Measurements from ENCODE around the gene OBP2A. TPM values are rescaled to one million over a fixed set of nuclear protein-coding genes. Genes with fewer than 3 reads are reported as not detected.
"Not testable (repeated sequence)": the region's sequence is repeated elsewhere in the genome, so short reads cannot be mapped to it uniquely, and the experiment has no call there.

OBP2A gene
- total RNA-seq, 2 donors from 2014 or later, result not detected

- ATAC-seq (no peak), DNase-seq (ENCODE audit: low spot score) (no peak)
- Mint-ChIP-seq H3K9me3 (no peaks in the 10 kb centered on the region), H3K36me3 (no peaks in the 10 kb centered on the region), H3K27ac (no peak overlapping the region), H3K27me3 (peaks cover 5 to 10% of the 10 kb centered on the region in 2 donors), H3K4me1 (ENCODE audit: low read depth in 2 of 2) (no peaks in the 10 kb centered on the region), H3K4me3 (no peak overlapping the region)
Measured at GRCh38 chr9:135547756-135548736, 2.1 kb downstream of the OBP2A start.

GRCh38 chr9:135549478-135550343, 3.8 kb downstream of the OBP2A start:
- H3K27me3 Mint-ChIP-seq, H3K27ac Mint-ChIP-seq: not testable (repeated sequence)

DNA sequence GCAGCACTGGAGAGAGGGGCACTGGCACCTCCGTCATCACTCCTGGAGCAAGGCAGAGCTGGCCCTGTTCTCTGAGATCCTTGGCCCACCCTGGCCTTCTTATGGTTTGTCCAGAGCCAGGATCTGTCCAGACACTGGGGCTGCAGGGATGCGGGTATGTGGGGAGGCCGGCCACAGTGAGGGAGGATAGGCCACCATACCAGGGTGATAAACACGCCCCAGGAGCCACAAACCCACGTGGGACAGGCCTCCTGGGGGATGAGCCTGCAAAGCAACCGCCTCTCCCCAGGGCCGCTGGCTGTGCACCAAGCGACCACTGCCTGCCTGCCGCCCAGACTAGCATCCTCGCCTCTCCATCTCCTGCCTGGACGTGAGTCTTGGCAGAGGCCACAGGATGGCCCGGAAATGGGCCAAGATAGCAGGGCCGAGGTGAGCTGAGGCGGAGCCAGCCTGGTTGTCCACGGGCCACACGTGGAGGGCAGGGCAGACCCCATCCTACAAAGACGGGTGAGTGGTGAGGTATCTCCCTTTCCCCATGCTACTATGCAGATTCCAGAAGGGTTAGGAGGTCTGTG, 4.5 kb downstream of the OBP2A start:
- no peaks in the 10 kb centered on the region for H3K27me3 Mint-ChIP-seq
- H3K9me3 Mint-ChIP-seq, result no peaks in the 10 kb centered on the region
- H3K27ac Mint-ChIP-seq, result no peak overlapping the region
- ATAC-seq (no peak), DNase-seq (ENCODE audit: low spot score) (no peak)
- H3K4me3 Mint-ChIP-seq, result no peak overlapping the region
- no peaks in the 10 kb centered on the region for H3K36me3 Mint-ChIP-seq
- no peaks in the 10 kb centered on the region for H3K4me1 Mint-ChIP-seq (ENCODE audit: low read depth in 2 of 2)

More at GRCh38 chr9:135549478-135550343, 3.8 kb downstream of the OBP2A start:
- not testable (repeated sequence) for H3K9me3 Mint-ChIP-seq; DNase-seq (ENCODE audit: low spot score); H3K36me3 Mint-ChIP-seq; ATAC-seq; H3K4me1 Mint-ChIP-seq (ENCODE audit: low read depth in 2 of 2); H3K4me3 Mint-ChIP-seq

GRCh38 chr9:135551031-135551430, 5.1 kb downstream of the OBP2A start:
- DNase-seq (ENCODE audit: low spot score) (no peak), ATAC-seq (no peak)
- Mint-ChIP-seq H3K4me3 (no peak overlapping the region), H3K9me3 (no peaks in the 10 kb centered on the region), H3K4me1 (ENCODE audit: low read depth in 2 of 2) (no peaks in the 10 kb centered on the region), H3K27ac (no peak overlapping the region), H3K27me3 (no peaks in the 10 kb centered on the region), H3K36me3 (no peaks in the 10 kb centered on the region)

DNA sequence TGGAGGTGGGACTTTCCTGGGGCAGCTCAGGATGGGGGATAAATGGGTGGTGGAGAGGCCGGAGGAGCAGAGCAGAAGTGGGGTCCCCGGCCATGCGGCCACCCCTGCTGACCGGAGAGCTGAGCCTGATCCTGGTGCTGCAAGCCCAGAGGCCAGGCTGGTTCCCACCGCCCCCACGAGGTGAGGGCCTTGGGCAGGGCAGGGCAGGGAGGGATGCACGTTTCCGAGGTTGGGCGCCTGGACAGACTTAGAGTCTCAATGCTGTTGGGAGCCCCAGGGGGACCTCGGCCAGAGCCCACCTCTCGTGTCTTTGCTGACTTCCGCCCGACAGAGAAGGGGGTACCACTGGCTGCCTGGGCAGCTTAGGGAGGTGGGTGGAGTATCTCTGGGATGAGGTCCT, 5.5 kb downstream of the OBP2A start:
- Mint-ChIP-seq H3K36me3 (no peaks in the 10 kb centered on the region), H3K4me1 (ENCODE audit: low read depth in 2 of 2) (no peaks in the 10 kb centered on the region), H3K9me3 (no peaks in the 10 kb centered on the region), H3K4me3 (no peak overlapping the region), H3K27me3 (no peaks in the 10 kb centered on the region), H3K27ac (no peak overlapping the region)
- ATAC-seq (no peak), DNase-seq (ENCODE audit: low spot score) (no peak)

DNA sequence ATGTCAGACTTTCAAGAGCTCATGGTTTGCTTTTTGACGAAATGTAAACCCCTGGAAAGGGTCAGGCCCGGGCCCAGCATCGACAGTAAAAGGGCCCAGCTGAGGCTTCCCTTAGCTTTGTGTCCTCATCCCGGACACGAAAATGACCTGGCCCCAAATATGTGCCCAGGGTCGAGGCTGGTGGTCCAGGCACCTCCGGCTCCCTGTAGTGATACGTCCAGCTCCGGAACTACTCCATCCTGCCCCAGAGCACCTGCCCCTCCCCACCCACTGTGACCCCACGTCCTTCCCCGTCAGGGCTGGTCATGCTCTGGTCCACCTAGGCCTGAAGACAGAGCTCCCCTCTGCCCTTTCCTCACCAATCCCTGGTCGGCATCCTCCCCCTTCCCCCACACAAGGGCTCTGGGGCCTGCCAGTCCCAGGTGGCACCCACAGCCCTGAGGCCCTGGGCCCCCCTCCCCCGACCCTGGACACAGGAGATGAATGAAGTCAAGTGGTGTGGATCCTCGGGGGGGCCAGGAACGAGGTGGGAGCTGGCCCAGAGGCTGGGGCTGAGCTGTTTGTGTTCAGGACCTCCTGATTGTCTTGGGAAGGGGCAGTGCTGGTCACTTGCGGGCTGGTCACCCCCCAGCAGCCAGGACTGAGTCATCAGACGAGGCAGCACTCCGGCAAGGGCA, 6.2 kb downstream of the OBP2A start:
- ATAC-seq (no peak), DNase-seq (ENCODE audit: low spot score) (no peak)
- Mint-ChIP-seq H3K4me1 (ENCODE audit: low read depth in 2 of 2) (no peaks in the 10 kb centered on the region), H3K4me3 (no peak overlapping the region), H3K27ac (no peak overlapping the region), H3K27me3 (no peaks in the 10 kb centered on the region), H3K9me3 (no peaks in the 10 kb centered on the region), H3K36me3 (no peaks in the 10 kb centered on the region)

DNA sequence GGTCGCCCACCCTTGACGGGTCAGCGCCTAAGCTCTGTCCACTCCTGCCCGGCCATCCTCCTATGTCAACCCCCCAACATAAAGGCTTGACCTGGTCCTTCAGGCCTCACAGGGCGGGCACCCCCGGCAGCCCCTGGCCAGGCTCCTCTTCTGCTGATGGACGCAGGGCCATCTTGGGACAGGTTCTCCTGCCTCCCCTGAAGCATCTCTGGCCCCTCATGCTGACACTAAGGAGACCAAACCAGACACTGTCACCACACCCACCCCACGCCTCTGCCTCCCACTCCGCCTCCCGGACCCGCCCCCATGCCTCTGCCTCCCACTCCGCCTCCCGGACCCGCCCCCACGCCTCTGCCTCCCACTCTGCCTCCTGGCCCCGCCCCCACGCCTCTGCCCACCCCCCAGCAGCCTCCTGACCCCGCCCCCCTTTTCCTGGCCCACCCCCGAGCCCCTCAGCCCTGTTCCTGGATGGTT, 6.8 kb downstream of the OBP2A start:
- ATAC-seq, result no peak
- no peaks in the 10 kb centered on the region for H3K27me3 Mint-ChIP-seq

DNA sequence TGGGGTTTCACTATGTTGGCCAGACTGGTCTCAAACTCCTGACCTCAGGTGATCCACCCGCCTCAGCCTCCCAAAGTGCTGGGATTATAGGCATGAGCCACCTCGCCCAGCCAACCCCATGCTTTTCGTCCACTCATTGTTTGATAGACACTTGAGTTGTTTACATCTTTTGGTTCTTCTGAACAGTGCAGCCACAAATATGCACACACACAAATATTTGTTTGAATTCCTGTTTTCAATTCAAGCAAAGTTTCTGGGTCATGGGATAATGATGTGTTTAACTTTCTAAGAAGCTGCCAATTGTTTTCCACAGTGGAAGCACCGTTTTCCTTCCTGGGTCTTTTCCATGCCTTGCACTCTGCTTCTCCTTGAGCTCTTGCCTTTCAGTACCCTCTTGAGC, 8.8 kb downstream of the OBP2A start:
- Mint-ChIP-seq H3K9me3 (no peaks in the 10 kb centered on the region), H3K4me1 (ENCODE audit: low read depth in 2 of 2) (no peaks in the 10 kb centered on the region), H3K36me3 (no peaks in the 10 kb centered on the region), H3K27ac (no peak overlapping the region), H3K27me3 (peaks cover 5 to 7% of the 10 kb centered on the region in 2 donors), H3K4me3 (no peak overlapping the region)
- DNase-seq (ENCODE audit: low spot score), result no peak
- ATAC-seq, result no peak

More for the DNA sequence above, 6.8 kb downstream of the OBP2A start:
- Mint-ChIP-seq H3K27ac (no peak overlapping the region), H3K4me1 (ENCODE audit: low read depth in 2 of 2) (no peaks in the 10 kb centered on the region), H3K36me3 (no peaks in the 10 kb centered on the region), H3K4me3 (no peak overlapping the region), H3K9me3 (no peaks in the 10 kb centered on the region)
- DNase-seq (ENCODE audit: low spot score), result no peak

DNA sequence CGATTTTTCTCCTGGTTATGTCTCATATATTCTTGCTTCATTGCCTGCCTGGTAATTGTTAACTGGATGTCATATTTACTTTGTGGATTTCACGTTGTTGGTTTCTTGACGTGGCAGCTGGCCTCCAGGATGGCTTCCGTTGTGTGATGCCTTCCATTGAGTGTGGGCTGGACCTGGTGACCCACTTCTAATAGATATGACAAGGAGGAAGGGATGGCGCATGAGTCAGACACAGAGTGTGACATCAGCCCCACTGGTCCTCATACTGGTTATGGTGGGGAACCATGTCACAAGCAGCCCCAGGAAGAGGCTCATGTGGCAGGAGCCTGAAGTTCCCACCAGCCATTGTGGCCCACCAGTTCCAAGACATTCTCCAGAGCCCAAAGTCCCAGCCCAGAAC, 9.3 kb downstream of the OBP2A start:
- DNase-seq (ENCODE audit: low spot score) (no peak), ATAC-seq (no peak)
- H3K36me3 Mint-ChIP-seq, result no peaks in the 10 kb centered on the region
- peaks cover 5 to 7% of the 10 kb centered on the region in 2 donors for H3K27me3 Mint-ChIP-seq
- H3K27ac Mint-ChIP-seq, result no peak overlapping the region
- H3K4me3 Mint-ChIP-seq, result no peak overlapping the region
- no peaks in the 10 kb centered on the region for H3K9me3 Mint-ChIP-seq
- H3K4me1 Mint-ChIP-seq (ENCODE audit: low read depth in 2 of 2), result no peaks in the 10 kb centered on the region

DNA sequence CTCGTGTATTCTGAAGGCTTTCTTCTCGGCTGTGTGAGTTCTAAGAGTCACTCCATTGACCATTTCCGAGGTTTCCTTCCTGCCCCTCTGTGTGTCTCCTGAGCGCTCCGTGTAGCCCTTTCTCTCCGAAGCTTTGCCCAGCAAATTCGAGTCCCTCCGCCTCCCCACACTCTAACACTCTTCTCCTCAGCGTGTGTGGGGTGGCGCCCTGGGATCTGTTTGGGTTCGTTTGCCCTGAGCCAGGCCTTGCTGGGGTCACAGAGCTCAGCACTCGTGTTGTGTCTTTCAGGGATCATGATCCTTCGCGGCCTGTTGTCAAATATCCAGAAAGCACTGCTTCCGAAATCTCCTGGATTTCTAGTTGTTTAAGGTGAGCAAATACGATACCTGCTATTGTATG, 10.0 kb downstream of the OBP2A start:
- DNase-seq (ENCODE audit: low spot score) (no peak), ATAC-seq (no peak)
- Mint-ChIP-seq H3K36me3 (no peaks in the 10 kb centered on the region), H3K4me1 (ENCODE audit: low read depth in 2 of 2) (no peaks in the 10 kb centered on the region), H3K9me3 (no peaks in the 10 kb centered on the region), H3K27ac (no peak overlapping the region), H3K27me3 (peaks cover 5 to 7% of the 10 kb centered on the region in 2 donors), H3K4me3 (no peak overlapping the region)

- Mint-ChIP-seq H3K36me3 (no peaks in the 10 kb centered on the region), H3K27ac (no peak overlapping the region), H3K27me3 (peaks cover 10 to 12% of the 10 kb centered on the region in 2 donors), H3K4me3 (no peak overlapping the region), H3K4me1 (ENCODE audit: low read depth in 2 of 2) (no peaks in the 10 kb centered on the region), H3K9me3 (no peaks in the 10 kb centered on the region)
- ATAC-seq (no peak), DNase-seq (ENCODE audit: low spot score) (no peak)
Measured at GRCh38 chr9:135559606-135560005, 13.7 kb downstream of the OBP2A start.

GRCh38 chr9:135561391-135562234, 15.7 kb downstream of the OBP2A start, which contains the start of gene PAEP:
Gene PAEP (plus strand): TSS chr9:135561756.
- Mint-ChIP-seq H3K27ac (no peak within 1 kb of the TSS), H3K9me3 (no peaks in the 10 kb centered on the region), H3K27me3 (peaks cover 10 to 15% of the 10 kb centered on the region in 2 donors), H3K36me3 (no peaks in the 10 kb centered on the region), H3K4me3 (no peak within 1 kb of the TSS), H3K4me1 (ENCODE audit: low read depth in 2 of 2) (no peaks in the 10 kb centered on the region)
- peak in 1 of 2 donors; percentile 12 for ATAC-seq
- DNase-seq (ENCODE audit: low spot score), result no peak

Measured in natural killer cell treated with Interleukin-12 subunit alpha and Interleukin-12 subunit beta and Interleukin-15 and Interleukin-18, amount 100 ng/mL, for 72 hours (primary cell).